Loucy (cell line): Measurements from ENCODE around the gene ENTPD6.
"Not testable (repeated sequence)": the region's sequence is repeated elsewhere in the genome, so short reads cannot be mapped to it uniquely, and the experiment has no call there.

Experiments
- H2AFZ ChIP-seq: fragments of 200-600 bp; sonication (generic); 2 replicates; pipeline ENCODE4 v1.6.0; 2016; ENCODE audit warnings: antibody characterized with exemption, mild to moderate bottlenecking, low read length, moderate library complexity
- H3F3A ChIP-seq: fragments of 200-600 bp; 2 replicates; pipeline ENCODE4 v1.6.0; 2016; ENCODE audit warnings: antibody characterized with exemption, low read depth, mild to moderate bottlenecking
- H3K27me3 ChIP-seq: fragments of 200-600 bp; sonication (generic); 2 replicates; pipeline ENCODE4 v1.6.1; 2014; ENCODE audit warnings: low read length, mild to moderate bottlenecking; ENCODE audit not compliant: insufficient read depth, poor library complexity, severe bottlenecking
- H3K36me3 ChIP-seq: fragments of 200-600 bp; sonication (generic); 2 replicates; pipeline ENCODE4 v1.6.1; 2016; ENCODE audit warnings: low read length; ENCODE audit not compliant: insufficient read depth
- H3K4me1 ChIP-seq: fragments of 200-600 bp; sonication (generic); 2 replicates; pipeline ENCODE4 v1.5.1; 2014; ENCODE audit warnings: low read length, mild to moderate bottlenecking; ENCODE audit not compliant: insufficient read depth, poor library complexity, severe bottlenecking
- H3K4me2 ChIP-seq: fragments of 200-600 bp; sonication (generic); 2 replicates; pipeline ENCODE4 v1.6.0; 2014; ENCODE audit warnings: antibody characterized with exemption, low read length, low read depth, mild to moderate bottlenecking; ENCODE audit not compliant: poor library complexity, severe bottlenecking
- H3K4me3 ChIP-seq: fragments of 200-600 bp; sonication (generic); 2 replicates; pipeline ENCODE4 v1.5.1; 2014; ENCODE audit warnings: low read length, mild to moderate bottlenecking, mixed read lengths; ENCODE audit not compliant: poor library complexity, severe bottlenecking
- H3K79me2 ChIP-seq: fragments of 200-600 bp; sonication (generic); 2 replicates; pipeline ENCODE4 v1.6.1; 2014; ENCODE audit warnings: low read length; ENCODE audit not compliant: insufficient read depth
- H3K9ac ChIP-seq: fragments of 200-600 bp; sonication (generic); 2 replicates; pipeline ENCODE4 v1.6.0; 2014; ENCODE audit warnings: mild to moderate bottlenecking, low read depth, low read length, moderate library complexity; ENCODE audit not compliant: poor library complexity, severe bottlenecking
- H3K9me2 ChIP-seq: fragments of 200-600 bp; sonication (generic); replicated peaks from 2 replicates; pipeline ENCODE4 v1.6.1; 2016; ENCODE audit warnings: low read depth, low read length, mixed read lengths
- H3K9me3 ChIP-seq: fragments of 200-600 bp; sonication (generic); 2 replicates; pipeline ENCODE4 v1.6.1; 2014; ENCODE audit warnings: mild to moderate bottlenecking, antibody characterized with exemption, low read length, low read depth; ENCODE audit not compliant: insufficient read depth
- H4K20me1 ChIP-seq: fragments of 200-600 bp; sonication (generic); 2 replicates; pipeline ENCODE4 v1.6.0; 2014; ENCODE audit warnings: antibody characterized with exemption, low read length, mild to moderate bottlenecking; ENCODE audit not compliant: insufficient read depth, poor library complexity, severe bottlenecking
- CTCF ChIP-seq: fragments of 200-600 bp; sonication (generic); conservative IDR thresholded peaks from 2 replicates; pipeline ENCODE4 v1.5.1; 2014; ENCODE audit warnings: mild to moderate bottlenecking, antibody characterized with exemption, low read length
- EZH2phosphoT487 ChIP-seq: fragments of 200-600 bp; IDR thresholded peaks from 2 replicates; pipeline ENCODE4 v1.6.1; 2018; ENCODE audit warnings: antibody characterized with exemption, mild to moderate bottlenecking, moderate library complexity, borderline replicate concordance

ENTPD6 gene

GRCh38 chr20:25179439-25180089 is 15.9 kb upstream of the ENTPD6 start:
- Histone ChIP-seq H4K20me1 (no peaks in the 10 kb centered on the region), H3K36me3 (no peaks in the 10 kb centered on the region), H3K4me1 (no peaks in the 10 kb centered on the region), H3K9me2 (no peaks in the 10 kb centered on the region), H3K27me3 (no peaks in the 10 kb centered on the region), H3K9me3 (no peaks in the 10 kb centered on the region), H3K79me2 (no peaks in the 10 kb centered on the region), H2AFZ (no peak overlapping the region), H3K9ac (no peak overlapping the region), H3K4me3 (no peak overlapping the region), H3F3A (no peaks in the 10 kb centered on the region), H3K4me2 (no peak overlapping the region)
- TF ChIP-seq CTCF (no peak), EZH2phosphoT487 (no peak)

GRCh38 chr20:25184391-25184790 is 11.1 kb upstream of the ENTPD6 start:
- H3K79me2 ChIP-seq, H3K4me2 ChIP-seq, H3K27me3 ChIP-seq, H3K9me2 ChIP-seq, H3F3A ChIP-seq, H3K9me3 ChIP-seq, H4K20me1 ChIP-seq, H2AFZ ChIP-seq, H3K36me3 ChIP-seq, H3K9ac ChIP-seq, H3K4me3 ChIP-seq: not testable (repeated sequence)
- peaks cover 13% of the 10 kb centered on the region for H3K4me1 ChIP-seq

GRCh38 chr20:25187220-25187619 is 8.3 kb upstream of the ENTPD6 start:
- no peaks in the 10 kb centered on the region for H3K36me3 ChIP-seq
- peaks cover 13% of the 10 kb centered on the region for H3K4me1 ChIP-seq
- TF ChIP-seq EZH2phosphoT487 = no peak
- TF ChIP-seq CTCF = no peak
- H2AFZ ChIP-seq = no peak overlapping the region
- H3K4me3 ChIP-seq = no peak overlapping the region
- H3K27me3 ChIP-seq = no peaks in the 10 kb centered on the region
- H3K9me3 ChIP-seq = no peaks in the 10 kb centered on the region
- no peak overlapping the region for H3K9ac ChIP-seq
- no peaks in the 10 kb centered on the region for H4K20me1 ChIP-seq
- no peaks in the 10 kb centered on the region for H3F3A ChIP-seq
- peak overlapping the region; percentile 2 for H3K4me2 ChIP-seq
- H3K79me2 ChIP-seq = no peaks in the 10 kb centered on the region
- H3K9me2 ChIP-seq = no peaks in the 10 kb centered on the region

- no peaks in the 10 kb centered on the region for H3K79me2 ChIP-seq
Measured at GRCh38 chr20:25187635-25188034, 7.9 kb upstream of the ENTPD6 start.

More at GRCh38 chr20:25187635-25188034, 7.9 kb upstream of the ENTPD6 start:
- no peak overlapping the region for H3K4me3 ChIP-seq
- no peaks in the 10 kb centered on the region for H4K20me1 ChIP-seq
- TF ChIP-seq CTCF (no peak), EZH2phosphoT487 (no peak)
- H3F3A ChIP-seq = no peaks in the 10 kb centered on the region
- H2AFZ ChIP-seq = no peak overlapping the region
- H3K4me1 ChIP-seq = peaks cover 13% of the 10 kb centered on the region
- no peak overlapping the region for H3K9ac ChIP-seq
- H3K9me3 ChIP-seq = no peaks in the 10 kb centered on the region
- no peaks in the 10 kb centered on the region for H3K27me3 ChIP-seq
- H3K9me2 ChIP-seq = no peaks in the 10 kb centered on the region
- no peaks in the 10 kb centered on the region for H3K36me3 ChIP-seq
- peak overlapping the region; percentile 2 for H3K4me2 ChIP-seq
